Amygdala (tissue), 56 donors: Measurements from ENCODE around the gene PTPRM.
A peak's percentile ranks its signal among the peaks of the same experiment; 100 is the strongest.

ENCODE experiments used
- DNase-seq, 56 donors: peaks; one replicate each; lab custom pipeline; 2025; lab: John Stamatoyannopoulos, UW

Gene PTPRM

GRCh38 chr18:7566567-7567473, at the start of gene PTPRM:
PTPRM (plus strand) TSS chr18:7567316; CDS start chr18:7567819, 503 bp downstream.
- DNase-seq: peak in 52 of 56 donors; percentile 14 to 89 (median 65)

GRCh38 chr18:7517852-7518251, 49.3 kb upstream of the PTPRM start:
- DNase-seq: no peak

GRCh38 chr18:7520200-7520785, 46.8 kb upstream of the PTPRM start:
- no peak for DNase-seq

GRCh38 chr18:7521226-7521856, 45.8 kb upstream of the PTPRM start:
- no peak for DNase-seq

- no peak for DNase-seq
Measured at GRCh38 chr18:7523772-7524171, 43.3 kb upstream of the PTPRM start.

- DNase-seq: no peak
Measured at GRCh38 chr18:7524786-7525185, 42.3 kb upstream of the PTPRM start.

GRCh38 chr18:7532942-7533341, 34.2 kb upstream of the PTPRM start:
- no peak for DNase-seq

- DNase-seq: no peak
Measured at GRCh38 chr18:7535436-7536205, 31.5 kb upstream of the PTPRM start.

- DNase-seq: no peak
Measured at GRCh38 chr18:7537145-7537544, 30.0 kb upstream of the PTPRM start.

- DNase-seq: no peak
Measured at GRCh38 chr18:7541835-7542234, 25.3 kb upstream of the PTPRM start.

GRCh38 chr18:7544686-7545085, 22.4 kb upstream of the PTPRM start:
- DNase-seq: no peak

GRCh38 chr18:7545734-7546133, 21.4 kb upstream of the PTPRM start:
- DNase-seq: no peak

GRCh38 chr18:7548221-7548620, 18.9 kb upstream of the PTPRM start:
- DNase-seq: no peak

- no peak for DNase-seq
Measured at GRCh38 chr18:7548721-7549120, 18.4 kb upstream of the PTPRM start.

GRCh38 chr18:7557973-7558372, 9.1 kb upstream of the PTPRM start:
- DNase-seq: no peak

GRCh38 chr18:7558769-7559168, 8.3 kb upstream of the PTPRM start:
- DNase-seq: no peak

GRCh38 chr18:7559709-7560319, 7.3 kb upstream of the PTPRM start:
- no peak for DNase-seq

GRCh38 chr18:7561909-7562460, 5.1 kb upstream of the PTPRM start:
- DNase-seq: no peak

- no peak for DNase-seq
Measured at GRCh38 chr18:7562491-7562890, 4.6 kb upstream of the PTPRM start.

GRCh38 chr18:7565677-7566076, 1.4 kb upstream of the PTPRM start:
- DNase-seq: no peak
